Thyroid gland (tissue), 4 donors: ENCODE measurements around the gene ACVRL1. TPM values are rescaled to one million over a fixed set of nuclear protein-coding genes. Genes with fewer than 3 reads are reported as not detected.
"Not testable (repeated sequence)": the region's sequence is repeated elsewhere in the genome, so short reads cannot be mapped to it uniquely, and the experiment has no call there.

Experiments used
- DNase-seq, 2 donors: peaks; one replicate each; pipeline ENCODE4 v3.0.0-alpha.2; 2019
- H3K27ac ChIP-seq, 3 donors: fragments of 200-600 bp; sonication (generic); 1 replicate in 2 of 3; 2 replicates in 1 of 3; pipeline ENCODE4 v1.5.1; 2016 to 2019; ENCODE audit warnings: mild to moderate bottlenecking in 1 of 3, moderate library complexity in 1 of 3
- H3K27me3 ChIP-seq: fragments of 200-600 bp; sonication (generic); one replicate; pipeline ENCODE4 v1.5.1; 2019
- H3K36me3 ChIP-seq, 2 donors: fragments of 200-600 bp; sonication (generic); one replicate each; pipeline ENCODE4 v1.5.1; 2016 to 2019
- H3K4me1 ChIP-seq, 2 donors: fragments of 200-600 bp; sonication (generic); one replicate each; pipeline ENCODE4 v1.5.1; 2017 to 2019
- H3K4me3 ChIP-seq, 3 donors: fragments of 200-600 bp; sonication (generic); replicated peaks in 1 of 3; 1 replicate in 2 of 3; 2 replicates in 1 of 3; pipeline ENCODE4 v1.5.1; 2016; ENCODE audit warnings: mild to moderate bottlenecking in 1 of 3
- H3K9me3 ChIP-seq: fragments of 200-600 bp; sonication (generic); one replicate; pipeline ENCODE4 v1.5.1; 2017
- CTCF ChIP-seq, 6 experiments: fragments of 200-600 bp in 3 of 6; fragments of 450-650 bp in 3 of 6; sonication (generic) in 3 of 6; IDR thresholded peaks; one replicate each; pipeline ENCODE4 v1.5.1; 2016 to 2019; ENCODE audit warnings: antibody characterized with exemption in 6 of 6, mild to moderate bottlenecking in 2 of 6, inconsistent platforms in 1 of 6, moderate library complexity in 1 of 6
- POLR2A ChIP-seq, 2 donors: fragments of 450-650 bp; IDR thresholded peaks; one replicate each; pipeline ENCODE4 v1.6.1; 2017; ENCODE audit warnings: antibody characterized with exemption in 2 of 2, mild to moderate bottlenecking in 2 of 2, moderate library complexity in 1 of 2
- WGBS, 2 donors: methylation state at CpG; one replicate each; pipeline ENCODE4 v1.1.5; 2017; 5-methylcytosine and 5-hydroxymethylcytosine counted together
- intact Hi-C: fragments of 100-400 bp; cut with DNase I; formaldehyde crosslinking; loops from one replicate; pipeline ENCODE4 v1.15.1; 2023
- total RNA-seq, 4 donors: library from RNA; depleted of rRNA; stranded (reverse); fragments of >200 nt; gene quantifications; one replicate each; pipeline ENCODE4 v1.2.3, GENCODE V29; 2016

Gene ACVRL1
- total RNA-seq, 4 donors from 2014 or later: 61.9 to 133 (median 84.2) TPM

GRCh38 chr12:51874486-51874885, 32.8 kb upstream of the ACVRL1 start:
- intact Hi-C loops: no loop called here
- H3K9me3 ChIP-seq: no peaks in the 10 kb centered on the region
- 85 to 91% methylated on average over 4 of the region's 4 CpGs for WGBS, 2 donors
- H3K27ac ChIP-seq: no peak overlapping the region
- no peaks in the 10 kb centered on the region for H3K36me3 ChIP-seq
- TF ChIP-seq POLR2A (IDR thresholded peaks at IDR 0.05) (no peak), CTCF (IDR thresholded peaks at IDR 0.05) (no peak)
- H3K4me3 ChIP-seq: no peak overlapping the region
- peaks cover 3% of the 10 kb centered on the region for H3K27me3 ChIP-seq
- no peak for DNase-seq
- peaks cover 2 to 3% of the 10 kb centered on the region in 2 donors for H3K4me1 ChIP-seq

- no peak for DNase-seq
- Histone ChIP-seq H3K9me3 (no peaks in the 10 kb centered on the region), H3K4me1 (no peaks in the 10 kb centered on the region), H3K36me3 (no peaks in the 10 kb centered on the region), H3K4me3 (no peak overlapping the region), H3K27me3 (no peaks in the 10 kb centered on the region), H3K27ac (no peak overlapping the region)
- TF ChIP-seq POLR2A (IDR thresholded peaks at IDR 0.05) (no peak), CTCF (IDR thresholded peaks at IDR 0.05) (no peak)
- 89 to 91% methylated on average over 3 of the region's 3 CpGs for WGBS, 2 donors
- intact Hi-C loops: no loop called here
These were observed 28.2 kb upstream of the ACVRL1 start for GRCh38 chr12:51879102-51879501.

GRCh38 chr12:51883295-51883694, 24.0 kb upstream of the ACVRL1 start:
- Histone ChIP-seq H3K36me3 (no peaks in the 10 kb centered on the region), H3K27me3 (no peaks in the 10 kb centered on the region), H3K9me3 (no peaks in the 10 kb centered on the region), H3K4me1 (peaks cover 0 to 9% of the 10 kb centered on the region in 2 donors), H3K4me3 (no peak overlapping the region), H3K27ac (no peak overlapping the region)
- DNase-seq: no peak
- TF ChIP-seq CTCF (IDR thresholded peaks at IDR 0.05) (no peak), POLR2A (IDR thresholded peaks at IDR 0.05) (no peak)
- WGBS, 2 donors: 79 to 89% methylated on average over 1 of the region's 1 CpG
- intact Hi-C loops: no loop called here

- no peak overlapping the region for H3K4me3 ChIP-seq
- no peaks in the 10 kb centered on the region for H3K27me3 ChIP-seq
- no peaks in the 10 kb centered on the region for H3K36me3 ChIP-seq
- no peak for DNase-seq
- no peak overlapping the region for H3K27ac ChIP-seq
- TF ChIP-seq CTCF (IDR thresholded peaks at IDR 0.05) (no peak), POLR2A (IDR thresholded peaks at IDR 0.05) (no peak)
- intact Hi-C loops: no loop called here
- H3K9me3 ChIP-seq: no peaks in the 10 kb centered on the region
- 83 to 85% methylated on average over 4 of the region's 4 CpGs for WGBS, 2 donors
- peaks cover 0 to 9% of the 10 kb centered on the region in 2 donors for H3K4me1 ChIP-seq
These were observed 23.2 kb upstream of the ACVRL1 start for GRCh38 chr12:51883998-51884675.

GRCh38 chr12:51884676-51885229, 22.6 kb upstream of the ACVRL1 start:
- Histone ChIP-seq H3K27ac (no peak overlapping the region), H3K9me3 (no peaks in the 10 kb centered on the region), H3K4me1 (peaks cover 0 to 9% of the 10 kb centered on the region in 2 donors), H3K36me3 (no peaks in the 10 kb centered on the region), H3K27me3 (no peaks in the 10 kb centered on the region), H3K4me3 (no peak overlapping the region)
- TF ChIP-seq CTCF (IDR thresholded peaks at IDR 0.05): no peak
- TF ChIP-seq POLR2A (IDR thresholded peaks at IDR 0.05): no peak
- intact Hi-C loops: no loop called here
- DNase-seq: no peak
- 88 to 91% methylated on average over 11 of the region's 11 CpGs for WGBS, 2 donors

GRCh38 chr12:51885294-51886020, 21.8 kb upstream of the ACVRL1 start:
- DNase-seq, intact Hi-C loops, H3K4me1 ChIP-seq, H3K9me3 ChIP-seq, H3K4me3 ChIP-seq, H3K36me3 ChIP-seq, H3K27me3 ChIP-seq: not testable (repeated sequence)
- H3K27ac ChIP-seq: peak overlapping the region in 2 of 3 donors; percentile 24 to 52
- 78 to 79% methylated on average over 10 of the region's 10 CpGs for WGBS, 2 donors
